Measurements from ENCODE around the gene SLC4A2.

SLC4A2 gene

GRCh38 chr7:151085691-151086620 lies 26.6 kb downstream of the SLC4A2 start, which contains the start of gene AGAP3:
Gene AGAP3, plus strand, starts transcription at chr7:151086475. Its CDS starts 267 bp downstream, at chr7:151086742.
- H3K27me3 ChIP-seq (ENCODE audit: control insufficient read depth in 1 of 2, insufficient read depth in 2 of 2, low read length in 2 of 2), result no peaks in the 10 kb centered on the region
- H3K4me3 ChIP-seq (ENCODE audit: low read depth in 1 of 2, low read length in 2 of 2), result peak within 1 kb of the TSS; percentile 76 to 90
- H3K27ac ChIP-seq (ENCODE audit: low read depth, low read length), result peak within 1 kb of the TSS; percentile 84
- H3K9ac ChIP-seq (ENCODE audit: low read depth in 1 of 2, low read length in 2 of 2), result peak within 1 kb of the TSS; percentile 74 to 93
- H3K9me3 ChIP-seq (ENCODE audit: control insufficient read depth in 1 of 2, low read length in 2 of 2), result no peaks in the 10 kb centered on the region
- H3K36me3 ChIP-seq (ENCODE audit: control insufficient read depth in 1 of 2, insufficient read depth in 2 of 2, low read length in 2 of 2), result no peaks in the 10 kb centered on the region
- peaks cover 29 to 57% of the 10 kb centered on the region in 2 donors for H3K4me1 ChIP-seq (ENCODE audit: control insufficient read depth in 1 of 2, insufficient read depth in 2 of 2, low read length in 2 of 2)

DNA sequence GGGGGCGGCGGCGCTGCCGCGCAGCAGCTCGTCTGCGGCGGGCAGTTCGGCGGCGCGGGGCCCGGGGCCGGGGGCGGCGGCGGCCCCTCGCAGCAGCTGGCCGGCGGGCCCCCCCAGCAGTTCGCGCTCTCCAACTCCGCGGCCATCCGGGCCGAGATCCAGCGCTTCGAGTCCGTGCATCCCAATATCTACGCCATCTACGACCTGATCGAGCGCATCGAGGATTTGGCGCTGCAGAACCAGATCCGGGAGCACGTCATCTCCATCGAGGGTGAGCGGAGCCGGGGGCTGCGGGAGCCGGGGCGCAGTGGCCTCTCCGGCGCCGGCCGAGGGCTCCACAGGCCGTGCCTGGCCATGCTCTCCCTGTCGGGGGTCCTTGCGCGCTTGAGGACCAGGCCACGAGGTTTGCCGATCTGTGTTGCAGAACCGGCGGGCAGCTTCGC lies 27.4 kb downstream of the SLC4A2 start:
- Histone ChIP-seq H3K4me3 (ENCODE audit: low read depth in 1 of 2, low read length in 2 of 2) (peak overlapping the region; percentile 76 to 90), H3K4me1 (ENCODE audit: control insufficient read depth in 1 of 2, insufficient read depth in 2 of 2, low read length in 2 of 2) (peaks cover 33 to 60% of the 10 kb centered on the region in 2 donors), H3K36me3 (ENCODE audit: control insufficient read depth in 1 of 2, insufficient read depth in 2 of 2, low read length in 2 of 2) (no peaks in the 10 kb centered on the region), H3K9ac (ENCODE audit: low read depth in 1 of 2, low read length in 2 of 2) (peak overlapping the region; percentile 74 to 93), H3K27ac (ENCODE audit: low read depth, low read length) (peak overlapping the region; percentile 70), H3K27me3 (ENCODE audit: control insufficient read depth in 1 of 2, insufficient read depth in 2 of 2, low read length in 2 of 2) (no peaks in the 10 kb centered on the region), H3K9me3 (ENCODE audit: control insufficient read depth in 1 of 2, low read length in 2 of 2) (no peaks in the 10 kb centered on the region)

GRCh38 chr7:151087245-151088018 lies 28.0 kb downstream of the SLC4A2 start:
- Histone ChIP-seq H3K4me3 (ENCODE audit: low read depth in 1 of 2, low read length in 2 of 2) (peak overlapping the region; percentile 76 to 90), H3K36me3 (ENCODE audit: control insufficient read depth in 1 of 2, insufficient read depth in 2 of 2, low read length in 2 of 2) (peaks cover 0 to 5% of the 10 kb centered on the region in 2 donors), H3K9ac (ENCODE audit: low read depth in 1 of 2, low read length in 2 of 2) (peak overlapping the region; percentile 74 to 93), H3K27ac (ENCODE audit: low read depth, low read length) (peak overlapping the region; percentile 70), H3K4me1 (ENCODE audit: control insufficient read depth in 1 of 2, insufficient read depth in 2 of 2, low read length in 2 of 2) (peaks cover 27 to 60% of the 10 kb centered on the region in 2 donors), H3K27me3 (ENCODE audit: control insufficient read depth in 1 of 2, insufficient read depth in 2 of 2, low read length in 2 of 2) (no peaks in the 10 kb centered on the region), H3K9me3 (ENCODE audit: control insufficient read depth in 1 of 2, low read length in 2 of 2) (no peaks in the 10 kb centered on the region)

DNA sequence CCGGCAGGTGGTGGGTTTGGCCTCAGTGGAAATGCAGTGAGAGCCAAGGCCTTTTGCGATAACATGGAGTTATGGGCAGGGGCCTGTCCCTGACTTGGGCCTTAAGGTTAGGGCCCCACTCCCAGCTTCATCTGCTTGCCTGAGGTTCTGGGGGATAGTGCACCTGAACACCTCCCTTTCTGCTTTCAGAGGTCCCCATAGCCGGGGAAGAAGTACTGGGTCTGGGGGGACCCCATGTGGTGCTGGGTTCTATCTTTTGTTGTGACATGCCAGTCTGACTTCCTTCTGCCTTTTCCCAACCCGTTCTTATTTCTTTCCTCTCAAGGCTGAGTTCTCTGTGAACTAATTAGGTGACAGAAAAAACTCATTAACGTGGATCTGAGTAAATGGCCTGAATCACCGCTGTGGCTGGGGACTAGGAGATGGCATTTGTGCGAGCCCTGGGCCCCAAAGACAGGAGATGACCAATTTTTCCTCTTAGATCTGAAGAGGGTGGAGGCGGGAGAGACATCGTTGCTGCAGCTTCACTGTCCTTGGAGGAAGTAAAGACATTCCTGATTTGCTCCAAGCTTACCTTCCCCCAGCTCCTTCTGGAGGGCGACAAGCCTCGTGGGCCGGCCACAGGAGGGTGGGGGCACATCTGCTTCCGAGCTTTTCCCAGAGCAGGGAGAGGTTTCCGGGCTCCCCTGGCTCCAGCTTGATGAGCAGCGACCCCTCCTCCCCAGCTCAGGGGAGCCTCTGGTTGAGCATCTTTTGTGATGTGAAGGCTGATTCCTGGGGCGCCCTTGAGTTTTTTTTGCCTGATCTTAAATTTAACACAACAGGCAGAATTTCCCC lies 28.8 kb downstream of the SLC4A2 start:
- peak overlapping the region; percentile 76 to 90 for H3K4me3 ChIP-seq (ENCODE audit: low read depth in 1 of 2, low read length in 2 of 2)
- peak overlapping the region; percentile 70 for H3K27ac ChIP-seq (ENCODE audit: low read depth, low read length)
- H3K27me3 ChIP-seq (ENCODE audit: control insufficient read depth in 1 of 2, insufficient read depth in 2 of 2, low read length in 2 of 2), result no peaks in the 10 kb centered on the region
- H3K4me1 ChIP-seq (ENCODE audit: control insufficient read depth in 1 of 2, insufficient read depth in 2 of 2, low read length in 2 of 2), result peaks cover 23 to 59% of the 10 kb centered on the region in 2 donors
- H3K36me3 ChIP-seq (ENCODE audit: control insufficient read depth in 1 of 2, insufficient read depth in 2 of 2, low read length in 2 of 2), result peaks cover 0 to 5% of the 10 kb centered on the region in 2 donors
- H3K9ac ChIP-seq (ENCODE audit: low read depth in 1 of 2, low read length in 2 of 2), result peak overlapping the region; percentile 74 to 93
- H3K9me3 ChIP-seq (ENCODE audit: control insufficient read depth in 1 of 2, low read length in 2 of 2), result no peaks in the 10 kb centered on the region

DNA sequence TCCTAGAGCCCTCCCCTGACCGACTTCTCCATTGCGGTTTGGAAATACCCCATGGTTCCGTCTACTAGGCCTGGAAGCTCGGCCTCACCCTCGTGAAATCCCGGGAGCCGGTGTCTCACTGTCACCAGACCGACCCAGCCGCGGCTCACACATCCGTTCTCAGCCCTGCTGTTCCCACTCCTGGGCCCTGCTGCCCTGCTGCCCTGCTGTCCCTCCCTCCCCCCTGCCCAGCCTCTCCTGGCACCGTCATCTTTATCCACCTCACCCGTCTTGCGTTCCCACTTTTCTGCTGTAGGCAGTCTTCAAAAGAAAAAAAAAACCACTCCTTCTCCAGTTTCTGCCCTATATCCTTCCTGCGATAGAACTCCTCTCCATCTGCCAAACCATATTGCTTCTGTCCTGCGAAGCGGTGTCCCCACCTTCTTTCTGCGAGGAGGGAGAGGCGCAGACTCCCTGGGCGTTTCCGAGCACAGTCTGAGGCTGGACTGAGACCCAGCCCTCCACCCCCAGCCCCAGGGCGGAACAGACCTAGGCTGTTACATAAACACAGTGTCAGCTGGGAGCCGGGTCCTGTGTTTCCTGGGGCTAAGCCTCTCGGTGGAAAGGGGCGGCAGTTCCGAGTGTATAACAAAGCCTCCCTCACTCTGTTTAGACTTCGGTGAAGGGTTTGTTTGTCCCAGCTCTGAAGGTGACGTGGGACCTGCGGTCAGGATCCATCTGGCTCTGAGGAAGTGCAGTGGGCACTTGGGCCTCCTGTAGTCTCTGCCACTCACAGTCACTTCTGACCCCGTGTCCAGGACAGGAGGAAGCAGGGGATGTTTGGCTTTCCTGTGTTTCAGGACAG lies 29.7 kb downstream of the SLC4A2 start:
- Histone ChIP-seq H3K9ac (ENCODE audit: low read depth in 1 of 2, low read length in 2 of 2) (peak overlapping the region; percentile 12 to 42), H3K4me1 (ENCODE audit: control insufficient read depth in 1 of 2, insufficient read depth in 2 of 2, low read length in 2 of 2) (peaks cover 18 to 54% of the 10 kb centered on the region in 2 donors)

GRCh38 chr7:151089893-151090730 lies 30.7 kb downstream of the SLC4A2 start:
- peak overlapping the region; percentile 42 to 44 for H3K9ac ChIP-seq (ENCODE audit: low read depth in 1 of 2, low read length in 2 of 2)
- H3K27ac ChIP-seq (ENCODE audit: low read depth, low read length), result peak overlapping the region; percentile 26
- H3K9me3 ChIP-seq (ENCODE audit: control insufficient read depth in 1 of 2, low read length in 2 of 2), result no peaks in the 10 kb centered on the region
- H3K4me1 ChIP-seq (ENCODE audit: control insufficient read depth in 1 of 2, insufficient read depth in 2 of 2, low read length in 2 of 2), result peaks cover 17 to 54% of the 10 kb centered on the region in 2 donors
- peak overlapping the region in 1 of 2 donors; percentile 7 for H3K4me3 ChIP-seq (ENCODE audit: low read depth in 1 of 2, low read length in 2 of 2)
- H3K36me3 ChIP-seq (ENCODE audit: control insufficient read depth in 1 of 2, insufficient read depth in 2 of 2, low read length in 2 of 2), result peaks cover 0 to 8% of the 10 kb centered on the region in 2 donors
- H3K27me3 ChIP-seq (ENCODE audit: control insufficient read depth in 1 of 2, insufficient read depth in 2 of 2, low read length in 2 of 2), result no peaks in the 10 kb centered on the region

More for the DNA sequence above, 29.7 kb downstream of the SLC4A2 start:
- Histone ChIP-seq H3K27me3 (ENCODE audit: control insufficient read depth in 1 of 2, insufficient read depth in 2 of 2, low read length in 2 of 2) (no peaks in the 10 kb centered on the region), H3K27ac (ENCODE audit: low read depth, low read length) (peak overlapping the region; percentile 26), H3K36me3 (ENCODE audit: control insufficient read depth in 1 of 2, insufficient read depth in 2 of 2, low read length in 2 of 2) (peaks cover 0 to 8% of the 10 kb centered on the region in 2 donors), H3K4me3 (ENCODE audit: low read depth in 1 of 2, low read length in 2 of 2) (peak overlapping the region; percentile 32 to 90), H3K9me3 (ENCODE audit: control insufficient read depth in 1 of 2, low read length in 2 of 2) (no peaks in the 10 kb centered on the region)

DNA sequence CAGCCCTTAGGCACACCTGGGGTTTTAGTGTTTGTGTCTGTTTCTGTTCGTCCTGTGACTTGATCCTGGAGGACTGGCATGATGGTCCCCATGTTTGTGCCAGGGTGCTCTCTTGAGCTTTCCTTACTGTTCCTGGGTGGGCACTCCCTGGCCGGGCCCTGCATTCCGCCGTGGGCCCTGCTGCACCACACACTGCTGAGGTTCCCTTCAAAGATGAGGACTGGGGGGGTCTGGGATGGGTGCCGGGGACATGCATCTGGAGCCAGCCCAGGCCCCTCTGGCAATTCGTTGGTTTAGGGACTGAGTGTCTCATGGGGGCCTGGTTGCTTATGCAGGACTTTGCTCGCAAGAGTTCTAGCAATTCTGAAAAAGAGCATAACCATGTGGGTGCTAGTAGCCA lies 31.6 kb downstream of the SLC4A2 start:
- peaks cover 17 to 46% of the 10 kb centered on the region in 2 donors for H3K4me1 ChIP-seq (ENCODE audit: control insufficient read depth in 1 of 2, insufficient read depth in 2 of 2, low read length in 2 of 2)
- no peaks in the 10 kb centered on the region for H3K9me3 ChIP-seq (ENCODE audit: control insufficient read depth in 1 of 2, low read length in 2 of 2)
- no peaks in the 10 kb centered on the region for H3K27me3 ChIP-seq (ENCODE audit: control insufficient read depth in 1 of 2, insufficient read depth in 2 of 2, low read length in 2 of 2)
- peak overlapping the region in 1 of 2 donors; percentile 32 for H3K9ac ChIP-seq (ENCODE audit: low read depth in 1 of 2, low read length in 2 of 2)
- H3K36me3 ChIP-seq (ENCODE audit: control insufficient read depth in 1 of 2, insufficient read depth in 2 of 2, low read length in 2 of 2), result peaks cover 0 to 8% of the 10 kb centered on the region in 2 donors
- no peak overlapping the region for H3K4me3 ChIP-seq (ENCODE audit: low read depth in 1 of 2, low read length in 2 of 2)
- no peak overlapping the region for H3K27ac ChIP-seq (ENCODE audit: low read depth, low read length)

DNA sequence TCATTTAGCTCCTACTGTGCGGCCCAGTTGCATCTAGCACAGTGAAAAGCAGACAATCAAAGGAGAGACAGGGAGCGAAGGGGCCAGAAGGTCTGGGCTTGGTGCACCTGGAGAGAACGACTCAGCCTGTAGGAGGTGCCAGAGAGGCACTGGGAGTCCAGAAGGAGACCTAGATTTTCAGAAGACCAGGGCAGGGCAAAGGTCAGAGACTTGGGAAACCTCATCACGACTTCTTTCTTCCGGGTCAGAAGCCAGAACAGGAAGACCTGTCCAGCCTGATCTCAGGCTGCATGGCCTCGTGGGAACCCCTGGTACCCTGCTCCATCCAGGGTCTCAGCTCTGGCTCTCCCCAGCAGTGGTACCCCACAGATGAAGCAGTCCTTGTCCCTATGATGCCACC lies 32.0 kb downstream of the SLC4A2 start:
- H3K4me1 ChIP-seq (ENCODE audit: control insufficient read depth in 1 of 2, insufficient read depth in 2 of 2, low read length in 2 of 2), result peaks cover 17 to 46% of the 10 kb centered on the region in 2 donors
- H3K36me3 ChIP-seq (ENCODE audit: control insufficient read depth in 1 of 2, insufficient read depth in 2 of 2, low read length in 2 of 2), result peaks cover 0 to 8% of the 10 kb centered on the region in 2 donors
- no peaks in the 10 kb centered on the region for H3K9me3 ChIP-seq (ENCODE audit: control insufficient read depth in 1 of 2, low read length in 2 of 2)
- no peaks in the 10 kb centered on the region for H3K27me3 ChIP-seq (ENCODE audit: control insufficient read depth in 1 of 2, insufficient read depth in 2 of 2, low read length in 2 of 2)
- H3K27ac ChIP-seq (ENCODE audit: low read depth, low read length), result no peak overlapping the region
- peak overlapping the region in 1 of 2 donors; percentile 32 for H3K9ac ChIP-seq (ENCODE audit: low read depth in 1 of 2, low read length in 2 of 2)
- H3K4me3 ChIP-seq (ENCODE audit: low read depth in 1 of 2, low read length in 2 of 2), result no peak overlapping the region

Measured in duodenal mucosa (tissue), 2 donors.